Fibroblast of upper back skin (primary cell): ENCODE results near the gene PHF19.

Experiments
- DNase-seq: peaks from one replicate; pipeline ENCODE4 v3.0.0-alpha.2; 2013

Gene PHF19

DNA sequence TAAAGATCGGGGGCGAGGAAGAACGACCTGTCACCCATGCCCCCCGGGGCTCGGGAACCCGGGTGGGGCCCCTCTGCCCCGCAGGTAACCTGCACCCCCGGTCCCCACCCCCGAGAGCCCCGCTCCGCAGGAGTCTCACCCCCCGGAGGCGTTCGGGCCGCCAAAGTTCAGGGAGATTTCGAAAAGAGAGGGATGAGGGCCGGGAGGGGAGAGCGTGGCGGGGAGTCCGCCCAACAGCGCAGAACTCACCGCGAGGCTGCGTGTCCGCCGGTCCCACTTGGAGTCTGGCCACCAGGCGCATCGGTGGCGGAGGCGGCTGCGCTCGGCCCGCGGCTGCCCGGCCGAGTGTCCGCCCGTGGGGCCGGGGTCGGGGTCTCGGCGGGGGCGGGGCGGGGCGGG lies at the start of gene PHF19:
TSS of gene PHF19 (minus strand) at position 347 of the 399 bp plus-strand sequence. CDS start 2,447 bp downstream, outside the sequence.
- DNase-seq, result no peak

DNA sequence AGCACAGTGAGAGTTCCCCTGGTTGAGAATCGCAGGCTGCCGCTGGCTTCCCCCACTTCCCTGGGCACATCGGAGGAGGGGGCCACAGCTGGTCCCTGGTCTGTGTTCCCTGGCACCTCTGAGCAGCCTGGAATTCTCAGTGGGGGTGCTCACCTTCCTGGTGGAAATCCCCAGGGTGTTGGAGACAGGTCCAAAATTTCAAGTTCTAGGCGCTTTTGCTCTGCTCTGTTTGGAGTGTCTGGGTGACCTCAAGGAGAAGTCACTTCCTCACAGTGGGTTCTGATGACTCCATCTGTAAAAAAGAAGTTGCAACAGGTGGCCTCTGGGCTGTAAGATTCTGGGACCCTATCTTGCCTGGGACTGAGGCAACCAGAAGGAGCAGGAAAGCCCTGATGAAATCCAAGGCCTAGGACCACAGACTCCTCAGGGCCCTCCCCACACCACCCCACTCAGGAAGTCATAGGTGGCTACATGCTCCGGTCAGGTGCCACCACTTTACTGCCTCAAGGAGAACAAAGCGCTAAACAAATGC lies 49.5 kb upstream of the PHF19 start, which contains the start of gene TRAF1:
TSS of gene TRAF1 (minus strand) at position 400 of the 532 bp plus-strand sequence. CDS start 721 bp downstream, outside the sequence.
- no peak for DNase-seq

DNA sequence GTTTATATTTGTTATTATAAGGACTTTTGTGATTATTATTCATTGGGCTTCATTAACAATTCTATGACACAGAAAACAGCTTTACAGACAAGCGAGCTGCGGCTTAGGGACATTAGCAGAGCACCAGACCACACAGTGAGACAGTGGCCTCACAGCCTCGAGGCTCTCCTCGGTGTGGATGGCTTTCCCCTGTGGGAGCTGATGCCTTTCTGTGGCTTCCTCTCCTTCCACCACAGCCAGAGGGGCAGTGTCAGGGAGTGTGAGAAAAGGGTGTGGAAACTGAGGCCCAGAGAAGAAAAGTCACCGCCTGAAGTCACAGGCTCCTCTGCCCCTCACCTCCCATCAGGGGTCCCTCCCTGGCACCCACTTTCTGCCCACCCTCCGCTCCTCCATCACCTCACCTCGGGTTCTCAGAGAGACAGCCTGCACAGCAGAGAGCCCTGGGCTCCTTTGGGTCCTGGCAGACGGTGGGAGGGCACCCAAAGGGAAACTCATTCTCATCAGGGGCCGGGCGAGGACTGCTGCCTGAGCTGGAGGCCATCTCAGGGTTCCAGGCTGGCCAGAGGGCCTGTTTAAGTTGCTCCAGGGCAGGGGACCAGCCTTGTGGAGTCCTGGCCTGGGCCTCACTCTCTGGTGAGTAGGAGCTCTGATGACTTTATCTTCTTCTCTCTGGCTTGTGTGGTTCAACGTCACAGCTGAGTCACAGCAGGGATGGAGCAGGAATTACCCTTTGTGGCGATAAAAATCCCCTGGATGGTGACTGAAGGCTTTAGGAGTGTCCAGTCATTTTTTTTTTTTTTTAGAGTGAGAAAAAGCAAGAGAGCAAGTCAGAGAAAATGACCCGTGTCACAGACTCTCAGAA lies 48.8 kb upstream of the PHF19 start:
- DNase-seq, result peak; percentile 80

DNA sequence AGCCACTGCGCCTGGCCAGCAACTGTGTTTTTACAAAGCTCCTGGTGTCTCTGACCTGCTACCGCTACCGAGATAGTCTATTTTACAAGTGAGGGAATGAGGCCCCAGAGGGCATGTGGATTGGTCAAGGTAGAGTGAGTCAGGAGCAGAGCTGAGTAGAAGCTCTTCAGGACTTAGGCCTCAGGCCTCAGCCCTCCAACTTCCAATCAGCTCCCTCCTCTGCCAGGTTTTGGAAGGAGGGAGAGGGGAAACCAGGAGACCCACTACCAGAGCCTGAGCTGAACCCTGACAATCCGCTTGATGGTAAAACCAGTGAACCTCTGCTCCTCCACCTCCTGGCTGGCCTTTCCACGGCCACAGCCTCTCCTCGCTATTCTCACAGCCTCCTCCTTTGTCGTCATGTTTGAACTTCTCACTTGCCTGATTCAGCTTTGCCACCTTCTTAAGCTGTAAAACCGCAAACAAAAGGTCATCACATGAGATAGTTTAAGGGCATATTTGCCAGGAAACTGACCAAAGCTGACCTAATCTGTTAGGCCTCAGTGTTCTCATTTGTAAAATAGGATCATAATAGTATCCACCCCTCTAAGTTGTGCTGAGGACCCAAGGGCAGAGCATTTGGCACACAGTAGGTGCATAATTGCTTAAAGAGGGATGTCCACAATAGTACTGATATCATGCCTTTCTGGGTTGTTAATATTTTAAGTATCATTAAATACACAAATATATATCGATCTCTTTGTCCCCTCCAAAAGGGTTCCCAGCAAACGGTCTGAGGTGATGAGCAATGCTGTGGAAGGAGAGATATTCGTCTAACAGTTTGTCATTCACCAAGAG lies 47.9 kb upstream of the PHF19 start:
- DNase-seq, result no peak

DNA sequence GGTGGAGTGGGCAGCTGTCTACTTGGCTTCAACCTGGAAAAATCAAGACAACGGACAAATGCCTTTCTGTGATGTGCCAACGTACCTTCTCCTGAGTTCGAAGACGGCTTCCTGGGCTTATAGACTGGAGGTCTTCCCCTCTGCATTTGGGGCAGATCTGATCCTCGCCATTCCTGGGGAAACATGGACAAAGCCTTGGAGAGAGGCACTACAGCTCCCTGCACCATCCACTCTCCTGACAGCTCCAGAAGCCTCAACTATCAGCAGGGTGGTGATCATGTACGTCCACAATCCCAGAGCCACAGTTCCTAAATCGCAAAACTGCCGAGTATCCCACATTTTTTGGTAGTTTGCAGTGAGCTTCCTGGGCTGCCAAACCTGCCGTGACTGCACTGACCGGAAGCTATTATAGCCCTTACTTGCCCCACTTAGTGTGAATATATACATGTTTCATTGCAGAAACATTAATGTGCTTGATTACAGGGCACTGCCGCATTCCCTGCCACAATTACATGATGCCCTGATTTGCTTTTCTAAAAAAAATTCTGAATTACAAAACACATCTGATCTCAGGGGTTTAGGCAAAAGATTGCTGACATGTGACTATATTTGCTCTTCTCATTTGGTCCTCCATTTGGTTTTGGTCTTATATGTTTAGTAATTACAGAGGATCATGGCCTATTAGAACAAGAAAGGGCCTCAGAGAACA lies 46.8 kb upstream of the PHF19 start:
- no peak for DNase-seq

DNA sequence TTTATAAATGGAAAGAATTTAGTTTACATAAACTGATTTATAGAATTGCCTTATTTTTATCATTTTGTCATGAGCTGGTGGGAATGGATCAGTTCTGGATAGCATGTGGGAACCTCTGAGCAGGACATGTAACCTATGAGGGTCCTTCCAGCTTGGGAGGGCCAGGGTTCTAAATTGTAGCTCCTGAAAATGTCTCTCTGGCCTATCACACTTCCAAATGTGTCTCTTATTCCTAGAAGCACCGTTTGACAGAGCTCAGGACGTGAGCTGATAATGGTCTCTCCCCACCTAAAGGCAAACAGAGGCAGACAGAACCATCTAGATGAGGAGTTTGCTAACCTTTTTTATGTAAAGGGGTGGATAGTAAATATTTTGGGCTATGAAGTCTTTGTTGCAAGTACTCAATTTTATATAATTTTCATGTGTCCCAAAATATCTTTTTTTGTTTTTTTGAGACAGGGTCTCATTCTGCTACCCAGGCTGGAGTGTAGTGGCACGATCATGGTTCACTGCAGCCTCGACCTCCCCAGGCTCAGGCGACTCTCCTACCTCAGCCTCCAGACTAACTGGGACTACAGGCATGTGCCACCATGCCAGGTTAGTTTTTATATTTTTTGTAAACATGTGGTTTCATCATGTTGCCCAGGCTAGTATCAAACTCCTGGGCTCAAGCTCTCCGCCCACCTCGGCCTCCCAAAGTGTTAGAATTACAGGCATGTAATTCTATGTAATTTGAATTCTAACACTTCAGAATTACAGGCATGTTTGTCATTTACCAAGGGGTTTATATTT lies 45.6 kb upstream of the PHF19 start:
- no peak for DNase-seq

DNA sequence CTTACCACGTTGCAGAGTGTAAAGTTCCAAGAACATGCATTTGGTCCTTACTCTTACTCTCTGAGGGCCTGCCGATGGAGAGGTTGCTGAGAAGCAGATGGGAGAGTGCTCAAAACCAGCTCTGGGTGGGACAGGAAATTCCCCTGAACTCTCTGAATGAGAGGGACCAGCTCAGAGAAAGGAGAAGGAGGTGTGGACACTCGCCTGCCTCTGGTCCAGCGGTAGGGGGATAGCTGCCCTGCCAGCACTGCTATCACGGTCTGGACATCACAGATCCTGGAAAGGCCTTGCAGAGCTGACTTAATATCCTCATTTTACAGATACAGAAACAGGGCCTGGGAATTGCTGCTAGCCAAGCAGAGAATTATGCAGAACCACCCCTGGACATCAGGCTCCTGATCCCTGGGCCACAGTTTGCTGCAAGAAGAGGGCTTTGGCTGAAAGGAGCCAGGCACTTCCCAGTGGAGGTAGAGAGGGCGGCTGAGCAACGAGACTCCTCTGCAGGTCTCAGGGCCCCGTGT lies 44.7 kb upstream of the PHF19 start:
- no peak for DNase-seq

DNA sequence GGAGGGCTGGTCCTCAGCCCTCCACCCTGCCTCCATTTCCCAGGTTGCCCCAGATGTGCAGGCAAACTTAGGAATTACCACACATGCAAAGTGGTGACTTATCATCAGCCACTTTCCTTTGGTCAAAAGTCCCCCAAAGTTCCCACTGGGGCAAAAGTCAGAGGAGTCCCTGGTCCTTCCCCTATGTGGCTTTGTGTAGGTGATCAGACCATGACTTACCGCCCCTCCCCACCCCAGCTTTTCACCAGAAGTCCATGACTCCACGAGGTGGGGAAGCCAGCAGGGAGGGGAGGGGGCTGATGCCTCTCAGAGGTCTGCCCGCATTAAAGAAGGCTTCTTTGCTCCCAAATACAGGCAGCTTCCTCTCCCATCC lies 43.8 kb upstream of the PHF19 start:
- no peak for DNase-seq

DNA sequence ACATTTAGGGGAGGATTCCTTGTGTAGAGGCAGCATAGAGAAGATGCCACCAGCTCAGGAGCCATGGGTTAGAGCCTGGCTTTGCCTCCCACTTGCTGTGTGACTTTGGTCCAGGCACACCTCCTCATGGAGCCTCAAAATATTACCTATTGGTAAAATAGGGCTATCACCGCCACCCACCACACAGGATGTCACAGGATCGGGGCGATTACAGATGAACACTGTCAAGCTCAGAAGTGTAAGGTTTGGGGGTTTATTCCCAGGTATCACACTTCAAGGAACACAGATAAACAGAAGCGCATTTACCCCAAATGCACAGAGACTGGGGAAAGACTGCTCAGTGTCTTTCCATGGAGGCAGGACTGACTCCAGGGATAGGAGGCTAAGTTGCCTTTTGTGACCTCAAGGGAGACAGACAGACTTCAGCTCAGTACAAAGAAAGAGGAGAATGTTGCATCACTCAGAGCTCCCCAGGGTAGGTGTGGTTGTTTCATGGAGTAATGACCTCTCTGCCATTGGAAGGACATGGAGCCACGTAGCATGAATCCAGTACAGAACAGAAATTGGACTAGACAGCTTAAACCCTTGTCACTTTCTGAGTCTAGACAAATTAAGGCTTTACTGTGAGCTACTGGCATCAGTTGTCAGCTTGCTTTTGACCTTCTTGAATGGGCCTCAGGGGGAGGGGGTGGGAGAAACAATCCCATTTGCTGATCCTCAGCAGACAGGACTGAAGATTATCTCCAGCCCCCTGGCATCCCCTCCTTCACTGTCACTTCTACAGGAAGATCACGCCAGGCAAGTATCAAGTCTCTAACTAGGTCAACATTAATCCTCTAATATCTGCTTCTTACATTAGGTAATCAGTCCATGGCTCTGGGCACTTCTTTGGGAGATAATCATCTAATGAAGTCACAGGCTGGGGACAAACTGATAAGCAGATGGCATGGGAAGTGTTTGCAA lies 43.1 kb upstream of the PHF19 start:
- DNase-seq, result no peak

DNA sequence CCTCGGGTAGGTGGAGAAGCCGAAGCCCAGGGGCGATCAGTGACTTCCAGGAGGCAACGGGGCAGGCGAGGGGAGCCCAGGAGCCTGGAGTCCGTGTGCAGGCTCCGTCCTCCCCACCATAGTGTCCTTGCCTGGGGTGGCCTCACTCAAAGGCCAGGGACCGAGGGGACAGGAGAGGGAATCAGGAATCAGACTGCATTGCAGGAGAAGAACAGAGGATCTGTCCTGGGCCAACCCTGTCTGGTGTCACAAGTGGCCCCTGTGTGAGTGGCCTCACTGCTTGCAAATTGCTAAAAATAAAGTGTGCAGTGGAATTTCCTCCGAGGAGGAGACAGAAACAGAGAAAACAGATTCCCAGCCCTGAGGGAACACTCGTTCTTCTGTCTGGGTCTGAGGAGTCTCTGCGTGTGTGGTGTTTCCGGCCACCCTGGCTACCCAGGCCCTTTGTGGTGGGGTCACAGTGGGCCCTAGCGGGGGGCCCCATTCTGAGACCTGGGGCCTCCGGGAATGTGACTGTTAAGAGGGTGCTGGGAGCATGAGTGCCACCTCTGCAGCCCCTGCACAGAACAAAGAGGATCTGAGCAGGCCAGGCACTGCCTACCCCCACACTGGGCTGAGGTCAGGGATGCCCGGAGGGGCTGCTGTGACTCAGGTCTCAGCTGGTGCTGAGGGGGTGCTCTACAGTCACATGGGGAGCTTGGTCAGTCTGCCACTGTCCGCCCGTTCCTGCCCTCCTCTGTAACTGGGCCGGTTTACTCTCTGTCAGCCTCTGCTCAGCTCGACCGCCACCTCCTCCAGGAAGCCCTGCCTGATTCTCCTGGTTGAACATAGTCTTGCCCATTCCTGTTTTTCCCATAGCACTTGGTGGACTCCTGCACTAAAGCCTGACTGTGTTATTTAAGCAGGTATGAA lies 42.2 kb upstream of the PHF19 start:
- DNase-seq, result no peak

DNA sequence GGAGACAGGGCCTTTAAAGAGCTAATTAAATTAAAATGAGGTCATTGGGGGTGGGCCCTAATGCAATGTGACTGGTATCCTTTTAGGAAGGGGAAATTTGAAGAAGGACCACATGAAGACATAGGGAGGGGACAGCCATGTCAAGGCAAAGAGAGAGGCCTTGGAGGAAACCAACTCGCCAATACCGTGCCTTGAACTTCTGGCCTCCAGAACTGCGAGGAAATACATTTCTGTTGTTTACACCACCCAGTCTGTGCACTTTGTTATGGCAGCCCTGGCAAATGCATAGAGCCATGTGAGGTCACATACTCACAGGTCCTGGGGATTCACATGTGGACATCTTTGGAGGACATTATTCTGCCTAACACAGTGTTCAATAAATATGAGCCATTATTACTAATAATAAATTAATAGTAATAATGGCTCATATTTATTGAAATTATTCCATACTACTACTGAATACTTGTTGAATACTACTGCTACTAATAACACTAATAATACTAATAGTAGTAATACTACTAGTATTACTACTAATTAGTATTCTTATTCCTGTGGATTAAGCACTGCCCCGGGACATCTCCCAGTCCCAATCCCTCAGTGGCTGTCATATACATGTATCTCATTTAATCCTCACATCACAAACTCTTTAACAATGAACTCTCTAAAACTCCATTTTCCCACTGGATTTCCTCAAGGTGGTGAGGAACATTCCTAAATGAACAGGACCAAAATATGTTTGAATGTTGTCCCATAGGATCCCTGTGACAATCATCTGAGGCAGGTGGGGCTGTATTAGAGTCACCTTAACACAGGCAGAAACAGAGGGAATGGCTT lies 41.2 kb upstream of the PHF19 start:
- DNase-seq, result no peak

DNA sequence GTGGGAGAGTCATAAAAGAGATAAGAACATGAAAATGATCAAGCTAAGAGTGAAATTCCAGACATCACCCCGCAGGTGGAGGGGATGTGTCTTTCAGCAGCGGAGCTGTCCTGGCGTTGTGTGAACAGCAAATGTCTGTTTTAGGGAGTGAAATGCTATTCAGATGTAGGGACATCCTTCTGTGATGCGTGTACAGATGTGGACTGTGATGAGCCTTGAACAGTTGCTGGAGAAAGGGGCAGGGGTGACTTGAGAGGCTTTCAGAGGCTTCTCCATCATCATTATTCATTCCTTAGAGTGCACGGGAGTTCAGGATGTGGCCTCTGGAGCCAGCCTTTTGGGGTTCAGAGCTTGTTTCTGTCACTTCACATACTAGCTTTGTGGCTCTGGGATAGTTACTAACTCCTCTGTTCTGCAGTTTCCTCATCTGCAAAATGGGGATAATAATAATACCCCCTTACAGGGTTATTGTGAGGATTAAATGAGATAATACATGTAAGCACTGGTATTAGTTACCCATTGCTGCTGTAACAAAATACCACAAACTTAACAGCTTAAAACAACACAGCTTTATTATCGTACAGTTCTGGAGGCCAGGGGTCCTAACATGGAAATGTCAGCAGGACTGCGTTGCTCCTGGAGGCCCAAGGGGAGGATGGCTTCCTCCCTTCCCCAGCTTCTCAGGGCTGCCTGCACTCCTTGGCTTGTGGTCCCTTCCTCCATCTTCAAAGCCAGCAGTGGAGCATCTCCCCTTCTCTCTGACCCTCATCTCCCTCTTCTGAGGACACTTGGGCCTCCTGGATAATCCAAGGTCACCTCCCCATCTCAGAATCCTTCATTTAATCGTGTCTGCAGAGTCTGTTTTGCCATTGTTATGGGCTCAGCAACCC lies 40.2 kb upstream of the PHF19 start:
- DNase-seq, result no peak

DNA sequence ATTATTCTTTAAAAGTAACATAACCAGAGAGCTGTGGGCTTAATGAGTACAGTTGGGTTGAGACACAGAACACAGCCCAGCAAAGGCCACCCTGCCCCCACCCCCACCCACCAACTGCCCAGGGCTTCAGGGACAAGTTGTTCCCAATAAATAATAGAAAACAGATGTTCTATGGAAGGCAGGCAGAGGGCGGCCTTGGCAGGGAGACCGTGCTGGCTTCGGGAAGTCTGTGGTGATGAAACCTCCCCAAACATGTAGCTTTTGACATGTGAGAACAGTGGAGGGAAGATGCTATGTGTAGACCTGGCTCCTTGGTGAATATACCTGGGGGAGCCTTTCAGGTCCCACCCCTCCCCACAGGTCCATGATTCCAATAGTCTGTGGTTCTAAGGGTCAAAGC lies 39.6 kb upstream of the PHF19 start:
- DNase-seq, result peak; percentile 51

DNA sequence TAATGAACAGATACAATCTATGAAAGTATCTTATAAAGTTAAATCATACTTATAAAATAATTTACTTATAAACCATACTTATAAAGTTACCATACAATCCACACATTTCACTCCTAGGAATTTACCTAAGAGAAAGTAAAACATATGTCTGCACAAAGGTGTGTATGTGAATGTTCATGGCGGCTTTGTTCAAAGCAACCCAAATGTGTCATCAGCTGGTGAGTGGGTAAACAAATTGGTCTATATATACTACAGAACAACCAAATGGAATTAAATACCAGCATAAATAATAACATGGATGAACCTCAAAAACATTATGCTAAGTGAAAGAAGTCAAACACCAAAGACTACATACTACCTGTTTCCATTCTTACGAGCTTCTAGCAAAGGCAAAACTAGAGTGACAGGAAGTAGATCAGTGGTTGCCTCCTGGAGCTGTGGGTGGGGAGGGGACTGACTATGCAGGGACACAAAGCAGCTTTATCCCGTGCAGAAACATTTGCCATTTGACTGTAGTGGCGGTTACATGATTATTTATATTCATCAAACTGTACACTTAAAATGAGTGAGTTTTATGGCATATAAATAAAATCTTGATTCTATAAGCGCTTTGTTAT lies 39.0 kb upstream of the PHF19 start:
- DNase-seq, result no peak

DNA sequence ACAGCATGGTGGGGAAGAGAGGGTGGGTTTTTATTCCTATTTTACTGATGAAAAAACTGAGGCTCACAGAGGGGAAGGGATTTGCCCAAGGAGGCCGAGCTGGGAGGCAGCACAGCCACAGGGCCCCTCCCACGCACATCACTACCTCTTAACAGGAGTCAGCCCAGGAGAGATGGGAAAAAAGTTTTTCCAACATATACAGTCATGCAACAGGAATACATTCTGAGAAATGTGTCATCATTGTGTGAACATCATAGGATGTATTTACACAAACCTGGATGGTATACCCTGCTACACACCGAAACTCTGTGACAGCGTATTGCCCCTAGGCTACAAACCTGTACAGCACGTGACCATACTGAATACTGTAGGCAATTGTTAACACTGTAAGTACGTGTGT lies 38.0 kb upstream of the PHF19 start:
- no peak for DNase-seq

DNA sequence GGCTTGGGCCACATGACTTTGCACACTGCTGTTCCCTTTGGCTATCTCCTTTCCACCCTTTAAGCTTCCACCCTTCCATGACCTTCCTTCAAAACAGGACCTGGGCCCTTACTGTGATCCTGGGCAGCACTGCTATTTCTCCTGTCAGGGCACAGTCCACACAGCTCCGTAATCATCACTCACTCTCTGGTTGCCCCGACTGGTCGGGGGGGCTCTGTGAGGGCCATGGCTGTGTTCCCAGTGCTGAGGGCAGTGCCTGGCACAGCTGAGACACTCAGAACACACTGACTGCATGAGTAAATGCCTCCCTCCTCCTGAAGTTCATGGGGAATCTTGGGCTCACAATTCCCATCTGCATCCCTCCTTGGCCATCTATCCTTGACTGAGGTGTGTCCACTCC lies 37.4 kb upstream of the PHF19 start:
- DNase-seq, result no peak

DNA sequence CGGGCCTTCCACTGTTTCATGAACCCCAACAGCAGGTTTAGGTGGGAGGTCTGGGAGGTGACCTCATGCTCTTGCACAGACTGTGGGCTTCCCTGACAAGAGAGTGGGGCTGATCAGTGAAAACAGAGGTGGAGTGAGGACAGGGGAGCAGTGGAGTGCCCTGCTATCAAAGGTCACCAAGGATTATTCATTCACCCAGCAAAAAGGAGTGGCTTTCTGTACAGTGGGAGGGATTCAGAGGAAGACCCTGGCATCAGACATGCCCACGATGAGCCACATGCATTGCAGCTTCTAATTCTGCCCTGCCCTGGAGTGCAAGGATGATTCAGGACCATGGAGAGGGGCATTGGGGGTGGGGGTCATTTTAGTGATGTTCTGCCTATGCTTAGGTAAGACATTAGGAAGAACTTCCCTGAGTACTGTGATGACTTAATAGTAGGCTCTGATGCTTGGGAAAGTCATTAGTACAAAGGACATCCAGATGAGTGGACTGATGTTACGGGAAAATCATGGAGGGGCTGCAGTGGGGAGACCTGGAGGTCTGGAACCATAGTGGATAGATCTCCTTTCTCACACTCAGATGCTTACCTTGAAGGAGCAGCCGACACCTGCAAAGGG lies 36.8 kb upstream of the PHF19 start:
- no peak for DNase-seq
